A673 (cell line): ENCODE data around the gene YIF1A.

Experiments used
- CTCF ChIP-seq: fragments of 300-800, 200-600 bp; sonication (generic); conservative IDR thresholded peaks from 2 replicates; pipeline ENCODE4 v1.5.1; 2017; ENCODE audit warnings: low read depth, mild to moderate bottlenecking, antibody characterized with exemption, low read length, moderate library complexity, mixed read lengths
- EZH2 ChIP-seq: fragments of 200-600 bp; sonication (generic); IDR thresholded peaks from 2 replicates; pipeline ENCODE4 v1.6.1; 2017; ENCODE audit warnings: borderline replicate concordance, low read depth, mild to moderate bottlenecking, mixed read lengths, antibody characterized with exemption, low read length; ENCODE audit not compliant: poor library complexity, severe bottlenecking

- TF ChIP-seq CTCF (no peak), EZH2 (no peak)
These were observed 46.7 kb upstream of the YIF1A start for GRCh38 chr11:66335531-66336233.
